ENCODE measurements around the gene FIGNL2. TPM values are rescaled to one million over a fixed set of nuclear protein-coding genes. Genes with fewer than 3 reads are reported as not detected.

Gene FIGNL2, protein sequence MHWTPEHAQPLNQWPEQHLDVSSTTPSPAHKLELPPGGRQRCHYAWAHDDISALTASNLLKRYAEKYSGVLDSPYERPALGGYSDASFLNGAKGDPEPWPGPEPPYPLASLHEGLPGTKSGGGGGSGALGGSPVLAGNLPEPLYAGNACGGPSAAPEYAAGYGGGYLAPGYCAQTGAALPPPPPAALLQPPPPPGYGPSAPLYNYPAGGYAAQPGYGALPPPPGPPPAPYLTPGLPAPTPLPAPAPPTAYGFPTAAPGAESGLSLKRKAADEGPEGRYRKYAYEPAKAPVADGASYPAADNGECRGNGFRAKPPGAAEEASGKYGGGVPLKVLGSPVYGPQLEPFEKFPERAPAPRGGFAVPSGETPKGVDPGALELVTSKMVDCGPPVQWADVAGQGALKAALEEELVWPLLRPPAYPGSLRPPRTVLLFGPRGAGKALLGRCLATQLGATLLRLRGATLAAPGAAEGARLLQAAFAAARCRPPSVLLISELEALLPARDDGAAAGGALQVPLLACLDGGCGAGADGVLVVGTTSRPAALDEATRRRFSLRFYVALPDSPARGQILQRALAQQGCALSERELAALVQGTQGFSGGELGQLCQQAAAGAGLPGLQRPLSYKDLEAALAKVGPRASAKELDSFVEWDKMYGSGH
- not detected for total RNA-seq

DNA sequence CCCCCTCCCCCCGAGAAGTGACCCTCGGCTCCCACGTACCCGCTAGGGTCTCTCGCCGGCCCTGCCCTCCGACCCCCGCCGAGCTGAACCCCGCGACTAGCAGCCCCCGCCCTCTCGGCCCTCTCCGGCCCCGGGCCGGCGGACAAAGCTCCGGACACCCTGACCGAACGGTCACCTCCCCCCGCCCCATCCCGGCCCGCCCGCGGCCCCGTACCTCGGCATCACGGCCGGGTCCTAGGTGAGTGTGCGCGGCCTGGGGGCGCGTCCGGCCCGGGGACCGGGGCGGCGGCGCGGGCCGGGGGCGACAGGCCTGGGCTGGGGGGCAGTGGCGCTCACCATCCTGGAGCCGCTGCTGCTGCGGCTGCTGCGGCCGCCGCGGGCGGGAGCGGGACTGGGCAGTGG is at the start of gene FIGNL2:
TSS of gene FIGNL2 (minus strand) at position 393 of the 402 bp plus-strand sequence. CDS start 26,305 bp downstream, outside the sequence.
- intact Hi-C loops (cut with DNase I): no loop called here
- peaks cover 28% of the 10 kb centered on the region for H3K27me3 ChIP-seq
- no peaks in the 10 kb centered on the region for H3K36me3 ChIP-seq
- no peaks in the 10 kb centered on the region for H3K9me3 ChIP-seq
- peak within 1 kb of the TSS in 1 of 2 donors; percentile 40 for H3K27ac ChIP-seq
- H3K4me3 ChIP-seq: peak within 1 kb of the TSS; percentile 64 to 69
- TF ChIP-seq, protein P1, sequence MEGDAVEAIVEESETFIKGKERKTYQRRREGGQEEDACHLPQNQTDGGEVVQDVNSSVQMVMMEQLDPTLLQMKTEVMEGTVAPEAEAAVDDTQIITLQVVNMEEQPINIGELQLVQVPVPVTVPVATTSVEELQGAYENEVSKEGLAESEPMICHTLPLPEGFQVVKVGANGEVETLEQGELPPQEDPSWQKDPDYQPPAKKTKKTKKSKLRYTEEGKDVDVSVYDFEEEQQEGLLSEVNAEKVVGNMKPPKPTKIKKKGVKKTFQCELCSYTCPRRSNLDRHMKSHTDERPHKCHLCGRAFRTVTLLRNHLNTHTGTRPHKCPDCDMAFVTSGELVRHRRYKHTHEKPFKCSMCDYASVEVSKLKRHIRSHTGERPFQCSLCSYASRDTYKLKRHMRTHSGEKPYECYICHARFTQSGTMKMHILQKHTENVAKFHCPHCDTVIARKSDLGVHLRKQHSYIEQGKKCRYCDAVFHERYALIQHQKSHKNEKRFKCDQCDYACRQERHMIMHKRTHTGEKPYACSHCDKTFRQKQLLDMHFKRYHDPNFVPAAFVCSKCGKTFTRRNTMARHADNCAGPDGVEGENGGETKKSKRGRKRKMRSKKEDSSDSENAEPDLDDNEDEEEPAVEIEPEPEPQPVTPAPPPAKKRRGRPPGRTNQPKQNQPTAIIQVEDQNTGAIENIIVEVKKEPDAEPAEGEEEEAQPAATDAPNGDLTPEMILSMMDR (IDR thresholded peaks at IDR 0.05): no peak
- peaks cover 0 to 14% of the 10 kb centered on the region in 2 donors for H3K4me1 ChIP-seq
- DNase-seq (ENCODE audit: low spot score in 2 of 2): no peak

DNA sequence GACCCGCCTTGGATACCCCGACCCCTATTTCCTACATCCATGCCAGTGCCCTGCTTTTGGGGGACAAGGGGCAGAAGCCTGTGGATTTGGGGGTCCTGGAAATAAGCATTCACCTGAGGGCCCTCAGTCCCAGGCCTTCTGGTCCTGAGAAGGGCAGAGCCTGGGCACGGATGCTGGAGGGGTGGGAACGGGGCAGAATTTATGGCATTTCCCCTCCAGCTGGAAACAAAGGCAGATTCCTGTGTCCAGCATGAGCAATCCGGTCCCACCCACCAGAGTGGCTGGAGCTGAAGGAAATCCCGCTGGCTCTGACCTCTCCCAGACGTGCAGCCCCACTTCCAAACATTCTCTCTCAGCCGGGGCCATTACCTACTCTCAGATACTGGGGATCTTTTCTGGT is 48.7 kb upstream of the FIGNL2 start:
- Histone ChIP-seq H3K27ac (no peak overlapping the region), H3K36me3 (no peaks in the 10 kb centered on the region), H3K4me3 (no peak overlapping the region), H3K9me3 (no peaks in the 10 kb centered on the region), H3K4me1 (no peaks in the 10 kb centered on the region), H3K27me3 (no peaks in the 10 kb centered on the region)
- intact Hi-C loops (cut with DNase I): no loop called here
- DNase-seq (ENCODE audit: low spot score in 2 of 2): peak in 1 of 2 donors; percentile 68
- TF ChIP-seq, protein P1 (IDR thresholded peaks at IDR 0.05): no peak

DNA sequence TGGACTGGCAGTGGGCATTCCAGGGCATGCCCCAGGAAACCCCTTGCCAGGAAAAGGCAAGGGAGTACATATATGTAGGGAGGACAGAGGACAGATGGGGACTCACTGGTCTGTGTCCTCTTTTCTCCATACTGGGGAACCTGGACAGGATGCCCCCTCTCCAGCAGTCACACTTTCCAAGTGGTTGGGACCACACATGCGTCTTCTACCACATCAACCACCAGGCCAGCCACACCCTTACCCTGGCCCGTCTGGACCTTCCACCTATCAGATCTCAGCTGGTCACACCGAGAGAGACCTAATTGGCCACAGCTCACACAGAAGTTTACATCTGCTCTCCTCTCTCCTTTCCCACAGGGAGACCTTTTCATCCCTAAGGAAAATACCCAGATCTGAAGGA is 47.7 kb upstream of the FIGNL2 start:
- TF ChIP-seq, protein P1 (IDR thresholded peaks at IDR 0.05): no peak
- intact Hi-C loops (cut with DNase I): no loop called here
- H3K4me1 ChIP-seq: no peaks in the 10 kb centered on the region
- H3K36me3 ChIP-seq: no peaks in the 10 kb centered on the region
- H3K9me3 ChIP-seq: no peaks in the 10 kb centered on the region
- no peak overlapping the region for H3K4me3 ChIP-seq
- DNase-seq (ENCODE audit: low spot score in 2 of 2): no peak
- H3K27me3 ChIP-seq: no peaks in the 10 kb centered on the region
- H3K27ac ChIP-seq: no peak overlapping the region

DNA sequence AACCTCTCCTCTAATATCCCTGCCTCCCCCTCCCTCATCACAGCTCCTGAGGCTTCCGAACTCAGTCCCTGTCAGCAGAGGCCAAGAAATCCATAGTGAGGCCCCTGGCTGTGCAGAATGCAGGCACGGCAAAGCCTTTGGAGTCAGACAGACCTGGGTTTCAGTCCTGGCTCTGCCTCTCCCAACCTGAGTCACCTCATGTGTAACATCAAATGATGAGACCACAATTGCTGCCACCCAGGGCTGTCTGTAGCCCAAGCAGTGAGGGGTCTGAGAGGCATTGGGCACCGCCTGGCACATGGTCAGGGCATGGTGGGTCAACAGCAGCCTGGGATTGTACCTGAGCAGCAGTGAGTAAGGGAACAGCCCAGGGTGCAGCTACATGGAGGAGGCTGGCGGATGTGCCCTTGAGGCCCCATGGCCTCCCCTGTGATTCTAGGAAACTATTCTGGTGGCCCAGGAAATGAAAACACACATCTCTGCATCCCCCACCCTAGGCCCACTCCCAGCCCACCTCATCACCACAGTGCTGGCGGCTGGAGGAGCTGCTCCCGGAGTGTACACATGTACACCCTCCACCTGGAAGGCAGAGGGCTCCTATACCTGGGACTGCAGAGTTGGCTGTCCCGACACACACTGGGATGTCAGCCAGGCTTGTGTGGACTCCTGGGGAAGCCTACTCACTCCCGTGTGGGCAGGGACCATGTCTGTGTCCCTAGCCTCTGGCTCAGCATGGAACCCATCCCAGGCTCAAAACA is 47.0 kb upstream of the FIGNL2 start:
- Histone ChIP-seq H3K4me1 (no peaks in the 10 kb centered on the region), H3K27me3 (no peaks in the 10 kb centered on the region), H3K4me3 (no peak overlapping the region), H3K9me3 (no peaks in the 10 kb centered on the region), H3K27ac (no peak overlapping the region), H3K36me3 (no peaks in the 10 kb centered on the region)
- no peak for DNase-seq (ENCODE audit: low spot score in 2 of 2)
- intact Hi-C loops (cut with DNase I): no loop called here
- TF ChIP-seq, protein P1 (IDR thresholded peaks at IDR 0.05): no peak

DNA sequence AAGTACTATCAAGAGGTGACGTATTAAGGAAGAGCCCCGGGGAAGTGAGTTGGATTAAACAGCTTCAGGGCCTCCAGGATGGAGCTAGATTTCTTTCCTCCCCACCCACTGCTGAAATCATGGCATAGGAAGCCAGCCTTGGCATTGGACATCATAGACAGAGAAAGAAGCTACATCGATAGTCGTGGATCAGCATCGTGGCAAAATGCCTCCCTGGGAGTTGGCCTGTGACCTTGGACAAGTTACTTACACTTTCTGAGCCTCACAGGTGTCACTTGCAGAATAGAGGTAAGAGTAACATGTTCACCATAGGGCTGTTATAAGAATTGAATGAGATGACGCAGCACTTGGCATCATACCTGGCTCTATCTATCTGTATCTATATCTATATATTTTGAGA is 45.3 kb upstream of the FIGNL2 start:
- Histone ChIP-seq H3K4me3 (no peak overlapping the region), H3K36me3 (no peaks in the 10 kb centered on the region), H3K4me1 (no peaks in the 10 kb centered on the region), H3K9me3 (no peaks in the 10 kb centered on the region), H3K27me3 (no peaks in the 10 kb centered on the region), H3K27ac (no peak overlapping the region)
- DNase-seq (ENCODE audit: low spot score in 2 of 2): no peak
- intact Hi-C loops (cut with DNase I): no loop called here
- TF ChIP-seq, protein P1 (IDR thresholded peaks at IDR 0.05): no peak
